ENCODE measurements around the gene DOCK1. TPM values are rescaled to one million over a fixed set of nuclear protein-coding genes. Genes with fewer than 3 reads are reported as not detected.

The DOCK1 gene
- total RNA-seq, 3 donors from 2014 or later: 50.4 to 101 (median 69.2) TPM

DNA sequence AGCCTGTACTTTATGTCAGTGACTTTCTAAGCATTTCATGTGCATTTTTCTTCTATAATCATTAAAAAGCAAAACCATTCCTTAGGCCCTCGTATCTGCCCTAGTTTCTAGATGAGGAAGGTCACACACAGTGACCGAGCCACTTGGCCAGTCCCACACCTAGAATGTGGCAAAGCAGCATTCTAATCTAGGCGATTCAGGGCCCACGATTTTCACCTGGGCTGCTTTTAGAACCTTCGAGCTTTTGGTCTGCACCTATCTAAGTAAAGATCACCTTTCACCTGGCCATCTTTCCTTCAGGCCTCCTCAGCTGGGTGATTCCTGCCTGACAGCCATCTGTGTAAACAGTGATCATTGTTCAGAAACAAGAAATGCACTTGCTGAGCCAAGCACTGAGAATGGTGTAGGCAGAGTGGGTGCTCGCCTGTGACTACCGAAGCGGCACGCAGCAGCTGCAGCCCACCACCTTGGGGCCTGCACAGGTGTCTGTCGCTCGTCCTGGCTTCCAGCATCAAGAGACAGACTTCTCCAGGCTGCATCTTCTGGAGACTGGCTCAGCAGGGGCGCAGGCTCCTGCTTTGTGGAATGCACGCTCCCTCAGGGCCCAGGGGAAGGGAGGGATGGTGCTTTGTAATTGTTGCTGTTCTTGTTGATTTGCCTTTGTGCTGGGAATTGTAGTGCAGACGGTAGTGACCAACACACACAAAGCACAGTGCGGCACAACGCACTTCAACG, 440.2 kb downstream of the DOCK1 start:
- DNase-seq (ENCODE audit: low spot score in 2 of 2): no peak
- intact Hi-C loops (cut with DNase I; ENCODE audit: low total_unique reads): no loop called here
- Histone ChIP-seq H3K4me3 (no peak overlapping the region), H3K27me3 (no peaks in the 10 kb centered on the region), H3K27ac (no peak overlapping the region), H3K4me1 (no peaks in the 10 kb centered on the region), H3K9me3 (no peaks in the 10 kb centered on the region), H3K36me3 (no peaks in the 10 kb centered on the region)
- TF ChIP-seq POLR2A (IDR thresholded peaks at IDR 0.05) (no peak), POLR2AphosphoS5 (IDR thresholded peaks at IDR 0.05) (no peak)
- TF ChIP-seq, protein P1, sequence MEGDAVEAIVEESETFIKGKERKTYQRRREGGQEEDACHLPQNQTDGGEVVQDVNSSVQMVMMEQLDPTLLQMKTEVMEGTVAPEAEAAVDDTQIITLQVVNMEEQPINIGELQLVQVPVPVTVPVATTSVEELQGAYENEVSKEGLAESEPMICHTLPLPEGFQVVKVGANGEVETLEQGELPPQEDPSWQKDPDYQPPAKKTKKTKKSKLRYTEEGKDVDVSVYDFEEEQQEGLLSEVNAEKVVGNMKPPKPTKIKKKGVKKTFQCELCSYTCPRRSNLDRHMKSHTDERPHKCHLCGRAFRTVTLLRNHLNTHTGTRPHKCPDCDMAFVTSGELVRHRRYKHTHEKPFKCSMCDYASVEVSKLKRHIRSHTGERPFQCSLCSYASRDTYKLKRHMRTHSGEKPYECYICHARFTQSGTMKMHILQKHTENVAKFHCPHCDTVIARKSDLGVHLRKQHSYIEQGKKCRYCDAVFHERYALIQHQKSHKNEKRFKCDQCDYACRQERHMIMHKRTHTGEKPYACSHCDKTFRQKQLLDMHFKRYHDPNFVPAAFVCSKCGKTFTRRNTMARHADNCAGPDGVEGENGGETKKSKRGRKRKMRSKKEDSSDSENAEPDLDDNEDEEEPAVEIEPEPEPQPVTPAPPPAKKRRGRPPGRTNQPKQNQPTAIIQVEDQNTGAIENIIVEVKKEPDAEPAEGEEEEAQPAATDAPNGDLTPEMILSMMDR (IDR thresholded peaks at IDR 0.05): no peak

DNA sequence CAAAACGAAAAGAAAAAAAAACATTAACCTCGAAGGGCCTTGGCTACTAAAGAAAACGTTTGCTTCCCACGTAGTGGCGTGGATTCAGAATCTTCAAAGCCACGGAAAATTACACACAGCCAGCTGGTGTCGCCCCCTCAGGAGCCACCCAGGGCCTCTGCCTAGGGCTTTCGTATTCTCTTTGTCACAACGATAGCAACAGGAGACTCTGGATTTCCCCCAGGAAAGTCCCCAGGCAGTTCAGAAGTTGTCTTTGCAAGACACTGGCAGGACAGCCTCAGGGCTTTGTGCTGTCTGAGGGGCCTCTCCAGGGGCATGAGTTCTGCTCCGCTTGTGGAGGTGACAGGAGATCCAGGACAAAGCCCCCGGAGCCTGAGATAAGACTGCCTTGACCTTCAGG, 441.4 kb downstream of the DOCK1 start:
- H3K4me1 ChIP-seq: no peaks in the 10 kb centered on the region
- H3K9me3 ChIP-seq: no peaks in the 10 kb centered on the region
- no peaks in the 10 kb centered on the region for H3K27me3 ChIP-seq
- H3K4me3 ChIP-seq: no peak overlapping the region
- no peak overlapping the region for H3K27ac ChIP-seq
- intact Hi-C loops (cut with DNase I; ENCODE audit: low total_unique reads): no loop called here
- DNase-seq (ENCODE audit: low spot score in 2 of 2): no peak
- H3K36me3 ChIP-seq: no peaks in the 10 kb centered on the region
- TF ChIP-seq POLR2A (IDR thresholded peaks at IDR 0.05): no peak
- no peak for TF ChIP-seq POLR2AphosphoS5 (IDR thresholded peaks at IDR 0.05)
- TF ChIP-seq, protein P1 (IDR thresholded peaks at IDR 0.05): no peak

DNA sequence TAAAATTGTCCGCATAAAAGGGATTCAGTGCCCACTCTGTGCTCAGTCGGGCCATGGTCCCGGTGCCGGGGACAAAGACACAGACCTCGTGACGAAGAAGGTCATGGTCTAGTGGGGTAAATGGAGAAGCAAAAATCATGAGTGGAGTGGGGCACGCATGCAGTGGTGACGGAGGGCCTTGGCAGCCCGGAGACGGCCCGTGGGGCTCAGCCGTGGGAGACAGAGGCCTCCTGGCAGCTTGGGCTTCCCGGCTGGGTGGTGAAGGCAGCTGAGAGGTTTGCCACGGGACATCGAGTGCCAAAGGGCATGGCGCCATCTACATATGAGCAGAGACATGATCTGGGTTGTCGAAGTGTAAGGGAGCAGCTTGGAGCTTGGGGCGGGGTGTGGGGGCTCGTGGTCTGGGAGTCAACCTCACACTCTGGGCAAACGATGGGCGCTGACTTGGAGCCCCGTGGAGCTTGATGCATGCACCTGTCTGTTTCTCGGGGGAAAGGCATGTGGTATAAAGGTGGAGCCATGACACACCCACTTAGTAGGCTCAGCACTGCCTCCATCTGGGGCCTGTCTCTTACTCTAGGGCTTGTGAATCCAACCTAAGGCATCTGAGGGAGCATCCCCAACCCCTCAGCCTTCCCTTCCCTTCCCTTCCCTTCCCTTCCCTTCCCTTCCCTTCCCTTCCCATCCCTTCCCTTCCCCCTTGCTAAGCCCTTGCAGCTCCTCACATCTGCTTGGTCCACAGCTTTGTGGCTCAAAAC, 442.2 kb downstream of the DOCK1 start:
- intact Hi-C loops (cut with DNase I; ENCODE audit: low total_unique reads): no loop called here
- H3K9me3 ChIP-seq: no peaks in the 10 kb centered on the region
- TF ChIP-seq, protein P1 (IDR thresholded peaks at IDR 0.05): no peak

DNA sequence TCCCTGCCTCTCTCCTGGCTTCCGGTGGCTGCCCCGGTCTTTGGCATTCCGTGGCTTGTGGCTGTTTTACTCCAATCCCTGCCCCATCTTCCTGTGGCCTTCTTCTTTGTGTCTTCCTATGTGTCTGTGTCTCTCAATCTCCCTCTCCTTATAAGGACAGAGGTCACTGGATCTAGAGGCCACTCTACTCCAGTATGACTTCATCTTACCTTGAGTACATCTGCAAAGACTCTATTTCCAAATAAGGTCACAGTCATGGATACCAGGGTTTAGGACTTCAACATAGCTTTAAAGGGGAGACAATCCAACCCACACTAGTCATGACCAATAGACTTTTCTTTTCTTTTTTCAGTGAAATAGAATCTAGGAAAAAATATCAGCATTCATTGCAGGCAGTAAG, 444.5 kb downstream of the DOCK1 start:
- H3K27me3 ChIP-seq: no peaks in the 10 kb centered on the region
- H3K9me3 ChIP-seq: no peaks in the 10 kb centered on the region
- no peaks in the 10 kb centered on the region for H3K4me1 ChIP-seq
- no peak for DNase-seq (ENCODE audit: low spot score in 2 of 2)
- TF ChIP-seq, protein P1 (IDR thresholded peaks at IDR 0.05): no peak
- no peak for TF ChIP-seq POLR2AphosphoS5 (IDR thresholded peaks at IDR 0.05)
- TF ChIP-seq POLR2A (IDR thresholded peaks at IDR 0.05): no peak
- H3K27ac ChIP-seq: no peak overlapping the region
- H3K4me3 ChIP-seq: no peak overlapping the region
- intact Hi-C loops (cut with DNase I; ENCODE audit: low total_unique reads): no loop called here
- H3K36me3 ChIP-seq: no peaks in the 10 kb centered on the region

More for the DNA sequence above, 442.2 kb downstream of the DOCK1 start:
- Histone ChIP-seq H3K36me3 (no peaks in the 10 kb centered on the region), H3K4me1 (no peaks in the 10 kb centered on the region), H3K27me3 (no peaks in the 10 kb centered on the region), H3K27ac (no peak overlapping the region), H3K4me3 (no peak overlapping the region)
- DNase-seq (ENCODE audit: low spot score in 2 of 2): no peak

DNA sequence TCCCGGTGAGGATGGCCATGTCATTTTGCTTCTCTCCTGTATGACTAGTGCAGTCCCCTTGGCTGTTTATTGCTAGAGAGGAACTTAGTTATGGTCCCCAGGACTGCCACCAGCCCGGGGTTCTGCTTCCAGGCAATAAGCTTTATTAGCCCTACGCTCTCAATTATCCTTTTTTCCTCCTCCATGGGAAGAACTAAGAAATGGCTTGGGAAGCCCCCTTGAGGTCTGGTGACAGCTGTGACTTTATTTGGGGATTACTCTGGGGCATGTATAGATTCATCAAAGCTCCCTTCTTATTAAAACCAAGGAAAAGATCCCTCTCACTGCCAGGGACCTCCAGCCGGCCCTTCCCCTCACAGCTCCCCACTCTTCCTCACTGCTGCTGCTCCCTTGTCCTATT, 446.3 kb downstream of the DOCK1 start:
- no peak for DNase-seq (ENCODE audit: low spot score in 2 of 2)
- no peaks in the 10 kb centered on the region for H3K4me1 ChIP-seq
- intact Hi-C loops (cut with DNase I; ENCODE audit: low total_unique reads): no loop called here
- TF ChIP-seq, protein P1 (IDR thresholded peaks at IDR 0.05): no peak
- TF ChIP-seq POLR2AphosphoS5 (IDR thresholded peaks at IDR 0.05) (no peak), POLR2A (IDR thresholded peaks at IDR 0.05) (no peak)
- H3K36me3 ChIP-seq: no peaks in the 10 kb centered on the region
- H3K27ac ChIP-seq: no peak overlapping the region
- no peak overlapping the region for H3K4me3 ChIP-seq
- no peaks in the 10 kb centered on the region for H3K27me3 ChIP-seq
- H3K9me3 ChIP-seq: no peaks in the 10 kb centered on the region

Measured in breast epithelium (tissue), 4 donors.